A673 (cell line): ENCODE results near the gene FAM8A1.

ENCODE experiments used
- CTCF ChIP-seq: fragments of 300-800, 200-600 bp; sonication (generic); conservative IDR thresholded peaks from 2 replicates; pipeline ENCODE4 v1.5.1; 2017; ENCODE audit warnings: low read depth, mild to moderate bottlenecking, antibody characterized with exemption, low read length, moderate library complexity, mixed read lengths
- EZH2 ChIP-seq: fragments of 200-600 bp; sonication (generic); IDR thresholded peaks from 2 replicates; pipeline ENCODE4 v1.6.1; 2017; ENCODE audit warnings: borderline replicate concordance, low read depth, mild to moderate bottlenecking, mixed read lengths, antibody characterized with exemption, low read length; ENCODE audit not compliant: poor library complexity, severe bottlenecking

- TF ChIP-seq EZH2 (no peak), CTCF (no peak)
Measured at GRCh38 chr6:17583811-17584210, 16.3 kb upstream of the FAM8A1 start.
